Measurements from ENCODE around the gene CASZ1. TPM values are rescaled to one million over a fixed set of nuclear protein-coding genes. Genes with fewer than 3 reads are reported as not detected.

CASZ1 gene
- total RNA-seq, 2 donors from 2014 or later = 45.0 to 56.0 TPM

- H3K27ac ChIP-seq = no peak overlapping the region
- no peaks in the 10 kb centered on the region for H3K27me3 ChIP-seq
- no peak for DNase-seq
- H3K9me3 ChIP-seq = no peaks in the 10 kb centered on the region
- no peaks in the 10 kb centered on the region for H3K4me1 ChIP-seq
- H3K36me3 ChIP-seq = no peaks in the 10 kb centered on the region
- H3K4me3 ChIP-seq = no peak overlapping the region
- H3K9ac ChIP-seq (ENCODE audit: low read depth in 2 of 2, low read length in 2 of 2) = no peak overlapping the region
- intact Hi-C loops (cut with DNase I) = no loop called here
- no peak for TF ChIP-seq CTCF (IDR thresholded peaks at IDR 0.05)
Observed at GRCh38 chr1:10825592-10825991, 29.1 kb upstream of the CASZ1 start.

- Histone ChIP-seq H3K4me3 (no peak overlapping the region), H3K27ac (no peak overlapping the region), H3K27me3 (no peaks in the 10 kb centered on the region), H3K9ac (ENCODE audit: low read depth in 2 of 2, low read length in 2 of 2) (no peak overlapping the region), H3K36me3 (no peaks in the 10 kb centered on the region), H3K4me1 (no peaks in the 10 kb centered on the region), H3K9me3 (no peaks in the 10 kb centered on the region)
- no peak for TF ChIP-seq CTCF (IDR thresholded peaks at IDR 0.05)
- intact Hi-C loops (cut with DNase I) = no loop called here
- DNase-seq = no peak
Observed at GRCh38 chr1:10824821-10825540, 28.5 kb upstream of the CASZ1 start.

- Histone ChIP-seq H3K36me3 (no peaks in the 10 kb centered on the region), H3K27me3 (no peaks in the 10 kb centered on the region), H3K9ac (ENCODE audit: low read depth in 2 of 2, low read length in 2 of 2) (no peak overlapping the region), H3K4me3 (no peak overlapping the region), H3K27ac (no peak overlapping the region), H3K4me1 (peaks cover 6% of the 10 kb centered on the region), H3K9me3 (no peaks in the 10 kb centered on the region)
- no peak for TF ChIP-seq CTCF (IDR thresholded peaks at IDR 0.05)
- intact Hi-C loops (cut with DNase I) = no loop called here
- DNase-seq = no peak
Observed at GRCh38 chr1:10823000-10823401, 26.6 kb upstream of the CASZ1 start.

GRCh38 chr1:10821388-10821787, 24.9 kb upstream of the CASZ1 start:
- Histone ChIP-seq H3K9me3 (no peaks in the 10 kb centered on the region), H3K27me3 (no peaks in the 10 kb centered on the region), H3K27ac (no peak overlapping the region), H3K36me3 (no peaks in the 10 kb centered on the region), H3K4me1 (peaks cover 6% of the 10 kb centered on the region), H3K9ac (ENCODE audit: low read depth in 2 of 2, low read length in 2 of 2) (no peak overlapping the region), H3K4me3 (no peak overlapping the region)
- TF ChIP-seq CTCF (IDR thresholded peaks at IDR 0.05) = no peak
- DNase-seq = no peak
- intact Hi-C loops (cut with DNase I) = no loop called here

- no peak for DNase-seq
- no peak for TF ChIP-seq CTCF (IDR thresholded peaks at IDR 0.05)
- H3K36me3 ChIP-seq = no peaks in the 10 kb centered on the region
- H3K9me3 ChIP-seq = no peaks in the 10 kb centered on the region
- H3K4me3 ChIP-seq = no peak overlapping the region
- intact Hi-C loops (cut with DNase I) = no loop called here
- H3K27me3 ChIP-seq = no peaks in the 10 kb centered on the region
- peaks cover 10% of the 10 kb centered on the region for H3K4me1 ChIP-seq
- no peak overlapping the region for H3K27ac ChIP-seq
- H3K9ac ChIP-seq (ENCODE audit: low read depth in 2 of 2, low read length in 2 of 2) = no peak overlapping the region
Observed at GRCh38 chr1:10820422-10820821, 24.0 kb upstream of the CASZ1 start.

Data from colonic mucosa (tissue), 4 donors.